ENCODE data around the gene RBL2. TPM values are rescaled to one million over a fixed set of nuclear protein-coding genes. Genes with fewer than 3 reads are reported as not detected.
A peak's percentile ranks its signal among the peaks of the same experiment; 100 is the strongest.
"Not testable (repeated sequence)": the region's sequence is repeated elsewhere in the genome, so short reads cannot be mapped to it uniquely, and the experiment has no call there.

The RBL2 gene
- total and polyA plus RNA-seq, 4 experiments from 2014 or later = 254 to 364 (median 332) TPM

GRCh38 chr16:53537626-53538025 lies 103.4 kb downstream of the RBL2 start:
- no peaks in the 10 kb centered on the region for H3K36me3 Mint-ChIP-seq
- CTCF ChIA-PET (ENCODE audit: partially characterized antibody) = interaction anchor here (1.1 to 2.0 kb wide), 2 partner anchors 9 to 12 kb away, joined by 3 to 7 read pairs; no protein-coding TSS in a partner anchor
- peaks cover 14 to 31% (median 23%) of the 10 kb centered on the region in 4 donors for H3K4me1 Mint-ChIP-seq
- peak overlapping the region in 1 of 8 donors; percentile 5 for H3K4me3 Mint-ChIP-seq
- H3K27ac ChIP-seq (ENCODE audit: low read depth, low read length) = no peak overlapping the region
- POLR2A ChIA-PET (ENCODE audit: partially characterized antibody) = interaction anchor here (1.5 kb wide), 1 partner anchor 12 kb away, joined by 3 read pairs; no protein-coding TSS in a partner anchor
- peak in 2 of 5 donors; percentile 11 to 19 for DNase-seq
- peak overlapping the region in 1 of 7 donors; percentile 38 for H3K27ac Mint-ChIP-seq
- intact Hi-C loops (cut with micrococcal nuclease) = no loop called here
- no peaks in the 10 kb centered on the region for H3K9me3 Mint-ChIP-seq
- H3K27me3 ChIP-seq (ENCODE audit: insufficient read depth, low read length) = no peaks in the 10 kb centered on the region
- peaks cover 19% of the 10 kb centered on the region for H3K4me1 ChIP-seq (ENCODE audit: insufficient read depth, low read length)
- H3K9me3 ChIP-seq (ENCODE audit: control insufficient read depth in 1 of 2, low read length in 2 of 2) = no peaks in the 10 kb centered on the region
- H3K4me3 ChIP-seq (ENCODE audit: low read length in 2 of 2) = no peak overlapping the region
- no peaks in the 10 kb centered on the region for H3K36me3 ChIP-seq (ENCODE audit: insufficient read depth, low read length)
- H3K27me3 Mint-ChIP-seq = no peaks in the 10 kb centered on the region

- peaks cover 21% of the 10 kb centered on the region for H3K4me1 ChIP-seq (ENCODE audit: insufficient read depth, low read length)
- H3K27ac ChIP-seq (ENCODE audit: low read depth, low read length); H3K27me3 Mint-ChIP-seq; H3K4me3 ChIP-seq (ENCODE audit: low read length in 2 of 2); H3K27ac Mint-ChIP-seq; H3K36me3 Mint-ChIP-seq; H3K27me3 ChIP-seq (ENCODE audit: insufficient read depth, low read length); CTCF ChIA-PET (ENCODE audit: partially characterized antibody); H3K9me3 ChIP-seq (ENCODE audit: control insufficient read depth in 1 of 2, low read length in 2 of 2); H3K9me3 Mint-ChIP-seq; H3K36me3 ChIP-seq (ENCODE audit: insufficient read depth, low read length); intact Hi-C loops (cut with micrococcal nuclease); H3K4me3 Mint-ChIP-seq; POLR2A ChIA-PET (ENCODE audit: partially characterized antibody); DNase-seq: not testable (repeated sequence)
- peaks cover 13 to 35% (median 25%) of the 10 kb centered on the region in 4 donors for H3K4me1 Mint-ChIP-seq
Observed at GRCh38 chr16:53539346-53539745, 105.1 kb downstream of the RBL2 start.

GRCh38 chr16:53539759-53540718 lies 105.8 kb downstream of the RBL2 start:
- H3K27ac ChIP-seq (ENCODE audit: low read depth, low read length); H3K9me3 ChIP-seq (ENCODE audit: control insufficient read depth in 1 of 2, low read length in 2 of 2); H3K36me3 Mint-ChIP-seq; H3K4me3 Mint-ChIP-seq; H3K9me3 Mint-ChIP-seq; H3K4me3 ChIP-seq (ENCODE audit: low read length in 2 of 2); H3K27me3 Mint-ChIP-seq; POLR2A ChIA-PET (ENCODE audit: partially characterized antibody); H3K36me3 ChIP-seq (ENCODE audit: insufficient read depth, low read length); DNase-seq; intact Hi-C loops (cut with micrococcal nuclease); H3K27me3 ChIP-seq (ENCODE audit: insufficient read depth, low read length): not testable (repeated sequence)
- Mint-ChIP-seq H3K27ac (peak overlapping the region in 1 of 7 donors; percentile 16), H3K4me1 (peaks cover 15 to 35% (median 26%) of the 10 kb centered on the region in 4 donors)
- peaks cover 22% of the 10 kb centered on the region for H3K4me1 ChIP-seq (ENCODE audit: insufficient read depth, low read length)
- CTCF ChIA-PET (ENCODE audit: partially characterized antibody) = interaction anchor here (1.4 kb wide), 1 partner anchor 10 kb away, joined by 3 read pairs; no protein-coding TSS in a partner anchor

Other genes starting within 250 kb of the RBL2 start
- gene AKTIP, start 68.7 kb downstream of the RBL2 start, total RNA-seq = 100 to 1,000 TPM in 1 of 2 experiments, 10 to 100 TPM in 1; 97.4 to 103 TPM
- 10 to 100 TPM; 61.2 to 75.3 TPM for gene AKTIP, start 68.7 kb downstream of the RBL2 start, polyA plus RNA-seq